Fibroblast of skin of left quadriceps (primary cell): Measurements from ENCODE around the gene EFTUD2.

Experiments used
- DNase-seq, 2 experiments: peaks; one replicate each; pipeline ENCODE4 v3.0.0-alpha.2; 2013; ENCODE audit warnings: low read depth in 2 of 2

EFTUD2 gene

GRCh38 chr17:44910231-44911106, 11.2 kb upstream of the EFTUD2 start:
- DNase-seq = no peak

GRCh38 chr17:44909681-44910144, 10.5 kb upstream of the EFTUD2 start:
- peak; percentile 53 to 63 for DNase-seq

DNA sequence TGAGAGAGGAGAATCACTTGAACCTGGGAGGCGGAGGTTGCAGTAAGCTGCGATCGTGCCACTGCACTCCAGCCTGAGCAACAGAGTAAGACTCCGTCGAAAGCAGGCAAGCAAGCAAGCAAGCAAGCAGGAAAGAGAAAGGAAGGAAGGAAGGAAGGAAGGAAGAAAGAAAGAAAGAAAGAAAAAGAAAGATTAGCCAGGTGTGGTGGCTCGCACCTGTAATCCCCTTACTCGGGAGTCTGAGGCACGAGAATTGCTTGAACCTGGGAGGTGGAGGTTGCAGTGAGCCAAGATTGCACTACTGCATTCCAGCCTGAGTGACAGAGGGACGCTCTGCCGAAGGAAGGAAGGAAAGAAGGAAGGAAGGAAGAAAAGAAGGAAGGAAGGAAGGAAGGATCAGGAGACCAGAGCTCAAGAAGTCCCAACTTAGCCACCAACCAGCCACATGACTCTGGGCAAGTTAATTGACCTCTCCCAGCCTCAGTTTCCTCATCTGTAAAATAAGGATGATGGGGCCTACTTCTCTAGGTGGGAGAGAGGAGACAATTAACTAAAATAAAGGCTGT, 9.6 kb upstream of the EFTUD2 start:
- DNase-seq = no peak

- no peak for DNase-seq
Measured at GRCh38 chr17:44907729-44908470, 8.7 kb upstream of the EFTUD2 start.

DNA sequence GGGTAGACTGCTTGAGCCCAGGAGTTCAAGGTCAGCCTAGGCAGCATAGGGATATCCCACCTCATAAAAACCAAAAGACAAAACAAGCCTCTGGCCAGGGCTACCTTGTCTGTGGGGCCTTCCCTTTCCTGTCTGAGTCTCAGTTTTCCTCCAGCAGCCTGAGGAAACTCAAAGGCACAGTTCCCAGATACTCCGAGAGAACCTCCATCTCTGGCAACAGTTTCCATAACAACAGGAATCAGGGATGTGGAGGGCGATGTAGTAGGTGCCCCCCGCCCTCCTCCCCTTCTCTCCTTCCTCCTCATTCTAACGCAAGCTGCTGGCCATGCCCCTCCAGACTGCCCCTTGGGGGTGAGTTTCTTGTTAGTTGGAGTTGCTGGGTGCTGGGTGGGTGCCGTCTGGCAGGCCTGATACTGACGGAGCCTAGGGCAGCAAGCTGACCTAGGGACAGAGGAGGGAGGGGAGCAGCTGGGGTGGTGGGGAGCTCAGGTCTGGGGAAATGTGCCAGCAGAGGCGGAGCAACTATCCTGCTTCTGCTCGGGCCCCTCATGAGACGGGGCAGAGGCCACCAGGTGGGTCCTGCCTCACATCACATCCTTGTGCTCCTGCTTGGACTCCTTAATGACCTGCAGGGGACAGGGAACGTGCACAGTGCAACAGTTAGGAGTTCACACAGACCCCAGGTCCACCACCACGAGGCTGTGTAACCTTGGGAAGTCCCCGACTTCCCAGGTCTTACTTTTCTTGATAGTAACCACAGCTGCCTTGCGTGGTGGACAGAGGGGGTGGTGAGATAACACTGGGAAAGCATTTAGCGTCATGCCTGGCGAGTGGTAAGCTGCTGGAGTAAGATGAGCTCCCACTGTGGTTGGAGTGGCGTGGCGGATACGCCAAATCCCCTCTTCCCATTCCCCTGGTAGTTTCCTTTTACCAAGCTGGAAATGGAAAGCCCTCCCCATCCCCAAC, 7.8 kb upstream of the EFTUD2 start:
- no peak for DNase-seq

- peak; percentile 76 to 81 for DNase-seq
Measured at GRCh38 chr17:44906010-44906646, 6.9 kb upstream of the EFTUD2 start.

DNA sequence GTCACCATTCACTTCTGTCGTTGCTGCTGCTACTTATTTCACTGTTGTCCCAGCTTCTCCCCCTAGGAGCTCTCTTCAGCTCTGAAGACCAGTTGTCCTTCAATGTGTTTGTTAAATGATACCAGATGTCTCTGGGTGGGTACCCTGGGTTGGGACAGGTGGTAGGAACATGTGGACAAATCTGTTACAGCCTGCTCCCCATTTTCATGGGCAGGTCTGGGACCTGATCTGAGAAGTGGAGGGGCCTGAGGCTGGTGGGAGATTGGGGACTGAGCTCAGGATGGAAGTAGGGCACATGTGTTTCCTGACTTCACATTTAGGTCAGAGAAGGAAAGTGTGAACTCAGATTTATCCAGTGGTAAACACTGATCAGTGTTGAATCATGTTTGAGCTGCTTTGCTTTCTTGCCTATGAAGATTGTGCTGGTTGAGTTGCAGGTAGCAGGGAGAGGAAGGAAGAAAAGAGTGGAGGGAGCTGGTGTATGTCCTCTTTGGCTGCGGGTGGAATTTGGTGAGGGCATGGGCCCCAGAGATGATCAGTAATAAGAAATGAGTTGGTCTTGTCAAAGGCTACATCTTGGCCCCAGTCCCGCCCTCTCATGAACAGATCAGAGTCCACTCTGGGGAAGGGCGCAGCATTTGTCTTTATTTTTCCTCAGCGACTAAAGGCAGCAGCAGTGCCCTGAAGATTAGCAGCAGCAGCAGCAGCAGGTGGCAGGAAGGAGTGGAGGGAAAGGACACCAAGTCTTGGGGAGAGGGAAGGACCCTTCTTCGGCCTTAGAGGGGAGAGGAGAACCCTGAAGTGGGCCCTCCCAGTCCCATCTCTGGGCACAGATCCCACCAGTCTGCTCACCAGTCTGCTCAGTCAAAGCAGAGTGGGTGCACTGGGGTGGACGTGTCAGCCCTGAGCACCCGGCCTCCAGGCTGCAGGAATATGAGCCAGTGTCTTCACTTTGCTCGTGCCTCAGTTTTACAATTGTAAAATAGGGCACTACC, 6.1 kb upstream of the EFTUD2 start:
- no peak for DNase-seq

DNA sequence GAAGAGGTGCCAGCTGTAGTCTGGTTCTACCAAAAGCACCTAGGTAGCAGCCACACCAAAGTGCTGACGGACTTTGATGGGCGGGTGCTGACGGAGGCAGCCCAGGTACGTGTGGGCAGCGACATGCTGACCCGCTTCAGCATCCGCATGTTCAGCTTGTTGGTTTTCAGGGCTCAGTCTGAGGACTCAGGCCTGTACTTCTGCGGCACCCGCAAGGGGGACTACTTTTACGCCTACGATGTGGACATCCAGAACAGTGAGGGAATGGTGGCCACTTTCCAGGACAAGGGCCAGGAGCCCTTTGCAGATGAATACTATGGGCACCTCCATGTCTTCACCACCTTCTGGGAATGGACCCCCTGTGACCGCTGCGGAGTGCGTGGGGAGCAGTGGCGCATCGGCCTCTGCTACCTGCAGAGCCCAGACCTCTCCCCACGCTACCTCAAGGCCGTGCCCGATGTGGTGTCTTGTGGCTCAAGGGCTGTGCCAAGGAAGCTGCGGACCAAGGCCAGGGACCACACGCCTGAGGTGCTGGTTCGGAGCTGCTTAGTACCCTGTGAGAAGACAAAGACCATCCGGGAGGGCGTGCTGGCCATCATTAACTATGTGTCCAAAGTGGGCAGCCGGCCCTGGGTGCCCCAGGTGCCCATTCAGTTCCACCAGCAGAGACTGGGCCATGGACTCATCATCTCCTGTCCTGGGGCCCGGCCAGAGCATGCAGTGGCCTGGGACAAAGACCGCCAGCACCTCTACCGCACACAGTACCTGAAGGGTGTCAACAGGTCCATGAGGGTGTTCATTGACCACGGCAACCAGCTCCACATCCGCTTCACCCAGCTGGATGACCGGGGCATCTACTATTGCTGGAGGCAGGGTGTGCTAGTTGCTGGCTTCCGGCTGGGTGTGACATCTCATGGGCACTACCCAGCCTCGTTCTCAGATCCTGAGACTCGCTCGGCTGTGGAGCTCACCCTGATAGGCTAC, 5.0 kb upstream of the EFTUD2 start:
- no peak for DNase-seq

GRCh38 chr17:44903012-44903685, 3.9 kb upstream of the EFTUD2 start:
- no peak for DNase-seq

- DNase-seq = no peak
Measured at GRCh38 chr17:44902135-44902760, 3.0 kb upstream of the EFTUD2 start.

- DNase-seq = no peak
Measured at GRCh38 chr17:44901411-44901921, 2.2 kb upstream of the EFTUD2 start.

DNA sequence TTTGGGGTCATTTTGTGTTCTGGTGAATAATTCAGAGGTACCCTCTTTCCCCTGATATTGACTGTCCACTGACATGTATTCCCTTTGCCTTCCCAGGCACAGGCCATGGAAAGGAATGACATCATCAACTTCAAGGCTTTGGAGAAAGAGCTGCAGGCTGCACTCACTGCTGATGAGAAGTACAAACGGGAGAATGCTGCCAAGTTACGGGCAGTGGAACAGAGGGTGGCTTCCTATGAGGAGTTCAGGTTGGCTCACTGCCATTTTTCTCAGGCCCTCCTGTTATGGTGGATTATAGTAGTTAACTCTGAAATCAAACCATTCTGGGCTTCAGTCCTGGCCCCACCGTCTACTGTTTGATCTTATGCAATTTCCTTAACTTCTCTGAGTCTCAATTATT, 1.6 kb upstream of the EFTUD2 start:
- peak in 1 of 2 experiments; percentile 34 for DNase-seq

- DNase-seq = no peak
Measured at GRCh38 chr17:44898768-44899073, 524 bp downstream of the EFTUD2 start.

DNA sequence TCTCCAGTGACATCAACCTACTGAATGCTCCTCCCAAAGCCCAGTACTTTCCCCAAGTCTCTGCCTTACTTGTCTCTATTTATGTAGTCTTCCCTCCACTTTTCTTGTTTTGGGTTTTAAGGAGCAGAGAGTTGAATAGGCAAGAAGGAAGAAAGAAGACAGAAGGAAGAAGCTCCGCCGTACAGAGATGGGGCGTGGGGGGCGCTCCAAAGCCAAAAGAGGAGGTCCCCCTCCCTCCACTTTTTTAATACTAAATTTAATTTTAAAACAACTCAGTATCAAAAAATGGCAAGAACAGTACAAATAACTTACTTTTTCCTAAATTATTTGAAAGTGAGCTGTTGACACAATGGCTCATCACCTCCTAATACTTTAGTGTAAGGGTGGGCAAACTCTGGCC, 4.6 kb downstream of the EFTUD2 start:
- no peak for DNase-seq

GRCh38 chr17:44892250-44892649, 7.0 kb downstream of the EFTUD2 start:
- no peak for DNase-seq

GRCh38 chr17:44889003-44889402, 10.2 kb downstream of the EFTUD2 start:
- no peak for DNase-seq
